Epithelial cell of esophagus (primary cell): ENCODE data around the gene KAT7.

ENCODE experiments used
- DNase-seq: peaks from one replicate; pipeline ENCODE4 v3.0.0; 2010; ENCODE audit warnings: low read depth
- H3K4me3 ChIP-seq: 2 replicates; pipeline ENCODE4 v1.5.1; 2011; ENCODE audit warnings: mild to moderate bottlenecking, low read length, control low read depth
- TF ChIP-seq, protein P1 (sequence below): IDR thresholded peaks from 2 replicates; pipeline ENCODE4 v1.5.1; 2011; ENCODE audit warnings: low read depth, mild to moderate bottlenecking, low read length, control low read depth, inconsistent platforms; ENCODE audit not compliant: insufficient read depth; ENCODE audit errors: missing control alignments

The KAT7 gene

DNA sequence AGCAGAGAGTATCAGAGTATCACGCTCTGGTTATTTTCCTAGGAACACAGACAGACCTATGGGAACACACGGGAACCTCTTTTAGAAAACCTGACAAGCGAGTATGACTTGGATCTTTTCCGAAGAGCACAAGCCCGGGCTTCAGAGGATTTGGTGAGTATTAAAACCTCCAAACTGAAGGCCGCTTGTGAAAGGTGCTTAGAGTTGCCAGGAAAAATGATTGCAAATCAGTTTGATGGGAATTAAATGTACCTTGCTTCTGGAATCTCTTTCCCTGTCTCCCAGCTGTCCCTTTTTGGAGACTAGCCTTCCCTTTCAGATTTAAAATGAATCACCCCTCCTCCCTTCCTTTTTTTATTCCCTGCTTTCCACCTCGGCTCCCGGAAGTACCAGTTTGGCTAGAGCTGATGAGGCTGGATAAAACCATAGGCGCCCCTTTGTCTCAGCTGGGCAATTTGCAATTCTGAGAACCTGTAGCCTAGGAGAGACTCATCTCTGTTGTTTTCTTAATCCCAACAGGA lies 27.3 kb downstream of the KAT7 start:
- no peak overlapping the region for H3K4me3 ChIP-seq
- DNase-seq: peak; percentile 57
- TF ChIP-seq, protein P1, sequence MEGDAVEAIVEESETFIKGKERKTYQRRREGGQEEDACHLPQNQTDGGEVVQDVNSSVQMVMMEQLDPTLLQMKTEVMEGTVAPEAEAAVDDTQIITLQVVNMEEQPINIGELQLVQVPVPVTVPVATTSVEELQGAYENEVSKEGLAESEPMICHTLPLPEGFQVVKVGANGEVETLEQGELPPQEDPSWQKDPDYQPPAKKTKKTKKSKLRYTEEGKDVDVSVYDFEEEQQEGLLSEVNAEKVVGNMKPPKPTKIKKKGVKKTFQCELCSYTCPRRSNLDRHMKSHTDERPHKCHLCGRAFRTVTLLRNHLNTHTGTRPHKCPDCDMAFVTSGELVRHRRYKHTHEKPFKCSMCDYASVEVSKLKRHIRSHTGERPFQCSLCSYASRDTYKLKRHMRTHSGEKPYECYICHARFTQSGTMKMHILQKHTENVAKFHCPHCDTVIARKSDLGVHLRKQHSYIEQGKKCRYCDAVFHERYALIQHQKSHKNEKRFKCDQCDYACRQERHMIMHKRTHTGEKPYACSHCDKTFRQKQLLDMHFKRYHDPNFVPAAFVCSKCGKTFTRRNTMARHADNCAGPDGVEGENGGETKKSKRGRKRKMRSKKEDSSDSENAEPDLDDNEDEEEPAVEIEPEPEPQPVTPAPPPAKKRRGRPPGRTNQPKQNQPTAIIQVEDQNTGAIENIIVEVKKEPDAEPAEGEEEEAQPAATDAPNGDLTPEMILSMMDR: no peak

DNA sequence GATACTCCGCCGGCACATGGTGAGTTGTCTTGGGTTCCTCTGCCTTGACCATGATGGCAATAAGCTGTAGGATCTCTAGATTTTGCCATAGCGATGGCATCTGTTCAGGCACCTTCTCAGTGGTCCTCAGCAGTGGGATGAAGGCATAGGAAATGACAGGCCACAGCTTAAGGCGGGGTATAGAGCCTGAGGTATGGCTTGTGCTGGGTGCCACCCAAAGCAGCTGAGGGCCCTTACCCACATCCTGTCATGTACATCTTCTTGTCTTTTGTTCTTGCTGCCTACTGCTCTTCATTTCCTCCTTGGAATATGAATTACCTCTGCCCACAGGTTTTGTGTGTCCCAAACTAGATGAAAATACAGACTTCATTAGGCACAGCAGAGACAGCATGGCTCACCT lies 29.5 kb downstream of the KAT7 start:
- DNase-seq: no peak
- TF ChIP-seq, protein P1: no peak
- H3K4me3 ChIP-seq: no peak overlapping the region

DNA sequence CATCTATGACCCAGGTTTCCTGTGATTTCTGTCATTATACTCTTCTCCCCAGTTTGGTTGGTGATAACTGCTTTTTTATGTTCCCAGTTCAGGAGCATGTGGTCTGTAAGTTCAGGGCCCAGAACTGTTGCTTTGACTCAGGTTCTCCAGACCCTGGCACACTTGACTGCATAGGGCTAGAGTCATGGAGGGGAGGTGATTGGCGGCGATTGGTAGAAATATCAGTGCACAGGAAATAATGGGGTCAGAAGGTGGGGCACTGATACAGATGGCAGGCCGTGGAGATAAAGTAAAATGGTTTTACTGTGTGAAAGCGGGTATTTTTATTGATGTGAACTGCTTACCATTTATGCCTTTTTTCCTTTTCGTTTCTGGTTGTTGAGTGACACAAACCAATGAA lies 30.7 kb downstream of the KAT7 start:
- H3K4me3 ChIP-seq: no peak overlapping the region
- DNase-seq: no peak
- TF ChIP-seq, protein P1: no peak

DNA sequence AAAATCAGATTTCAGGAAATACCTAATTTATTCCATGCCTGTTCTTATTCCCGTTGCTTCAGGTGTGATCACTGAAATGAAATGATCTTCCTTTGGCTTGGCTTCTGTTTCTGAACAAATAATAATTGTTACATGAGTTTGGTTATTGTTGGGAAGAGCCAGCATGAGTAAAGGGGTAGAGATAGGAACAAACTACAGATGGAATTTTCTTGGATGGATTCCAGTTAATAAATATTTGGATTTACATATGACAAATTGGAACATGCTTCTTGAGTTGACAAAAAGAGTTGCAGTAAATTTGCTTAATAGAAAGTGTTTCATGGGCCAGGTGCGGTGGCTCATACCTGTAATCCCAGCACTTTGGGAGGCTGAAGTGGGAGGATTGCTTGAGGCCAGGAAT lies 31.2 kb downstream of the KAT7 start:
- TF ChIP-seq, protein P1: no peak
- no peak for DNase-seq
- no peak overlapping the region for H3K4me3 ChIP-seq

DNA sequence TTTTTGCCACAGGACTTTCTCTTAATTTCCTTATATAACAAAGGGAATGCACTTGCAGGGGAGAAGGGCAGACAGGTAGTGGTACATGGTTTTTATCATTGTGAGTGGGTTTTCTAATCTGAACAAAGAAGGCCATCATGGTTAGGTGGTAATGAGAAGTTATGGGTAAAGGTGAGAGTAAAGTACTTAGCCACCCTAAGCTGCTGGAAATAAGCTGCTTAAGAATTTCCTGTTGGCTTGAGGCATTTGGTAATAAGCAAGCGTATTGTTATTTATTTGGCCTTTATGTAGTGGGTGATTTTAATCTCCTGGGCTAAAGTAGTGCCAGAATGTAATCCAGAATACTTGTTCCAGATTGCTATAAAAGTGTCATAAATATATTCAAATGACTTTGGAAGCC lies 32.3 kb downstream of the KAT7 start:
- no peak for DNase-seq
- H3K4me3 ChIP-seq: no peak overlapping the region
- TF ChIP-seq, protein P1: no peak

DNA sequence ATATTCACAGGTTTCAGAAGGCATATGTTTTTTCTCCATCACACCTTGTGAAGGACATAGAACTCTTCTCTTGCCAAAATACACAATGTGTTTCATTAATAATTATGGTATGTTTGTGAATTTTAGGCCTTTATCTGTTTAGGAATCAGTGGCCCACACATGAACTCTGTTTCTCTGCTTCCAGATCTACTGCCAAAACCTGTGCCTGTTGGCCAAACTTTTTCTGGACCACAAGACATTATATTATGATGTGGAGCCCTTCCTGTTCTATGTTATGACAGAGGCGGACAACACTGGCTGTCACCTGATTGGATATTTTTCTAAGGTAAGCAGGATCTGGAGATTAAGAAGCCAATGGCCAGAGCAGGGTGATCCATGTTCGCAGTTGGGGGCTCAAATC lies 33.0 kb downstream of the KAT7 start:
- TF ChIP-seq, protein P1: no peak
- no peak for DNase-seq
- no peak overlapping the region for H3K4me3 ChIP-seq

DNA sequence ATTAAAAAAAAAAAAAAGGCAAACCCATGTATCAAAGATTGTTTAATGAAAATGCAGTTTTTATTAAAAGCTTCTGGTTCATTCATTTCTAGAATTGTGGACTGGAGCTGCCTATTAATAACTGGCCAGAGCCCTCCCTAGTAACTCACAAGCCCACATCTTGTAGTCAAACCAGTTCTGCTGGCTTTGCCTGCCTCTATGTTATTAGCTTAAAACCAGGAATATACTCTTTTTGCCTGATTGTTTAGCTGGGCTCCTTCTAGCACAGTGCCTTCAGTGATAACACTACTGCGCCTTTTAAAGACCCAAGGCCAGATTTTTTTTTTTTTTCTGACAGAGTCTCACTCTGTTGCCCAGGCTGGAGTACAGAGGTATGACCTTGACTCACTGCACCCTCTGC lies 33.4 kb downstream of the KAT7 start:
- H3K4me3 ChIP-seq: no peak overlapping the region
- TF ChIP-seq, protein P1: no peak
- peak; percentile 71 for DNase-seq
